Stimulated activated CD4-positive, alpha-beta T cell treated with anti-CD3 and anti-CD28 coated beads, Interleukin-12 subunit alpha, Interleukin-12 subunit beta, amount 100 ng/mL, for 48 hours (primary cell): Measurements from ENCODE around the gene SMIM9.
"Not testable (repeated sequence)": the region's sequence is repeated elsewhere in the genome, so short reads cannot be mapped to it uniquely, and the experiment has no call there.

Experiments
- DNase-seq, 3 donors: peaks; one replicate each; pipeline ENCODE4 v3.0.0-alpha.2; 2020; ENCODE audit warnings: low read depth in 2 of 3, low spot score in 1 of 3

Gene SMIM9

DNA sequence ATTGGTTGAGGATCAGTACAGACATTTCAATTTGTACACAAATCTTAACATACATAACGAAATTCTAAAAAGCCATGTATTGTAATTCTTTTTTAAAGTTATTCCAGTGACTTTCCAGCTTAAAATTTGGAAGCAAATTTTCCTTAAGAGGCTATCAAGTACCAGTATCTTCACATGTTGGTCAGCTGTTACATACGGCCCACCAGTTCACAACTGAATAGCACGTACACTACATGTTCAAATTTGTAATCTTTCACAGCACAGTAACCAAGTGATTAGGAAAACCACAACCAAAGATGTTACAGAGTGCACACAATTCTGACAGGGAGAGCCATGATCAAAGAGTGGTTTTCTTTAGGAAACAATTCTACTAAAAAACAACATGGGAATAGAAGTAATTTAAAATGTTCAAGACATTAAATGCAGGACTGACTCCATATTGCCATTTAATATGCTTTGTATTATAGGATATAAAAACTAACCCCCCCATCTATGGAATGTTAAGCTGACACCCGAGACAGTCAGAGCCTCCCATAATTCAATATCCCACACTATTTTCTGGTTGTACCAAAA, 18.1 kb downstream of the SMIM9 start:
- DNase-seq: not testable (repeated sequence)

DNA sequence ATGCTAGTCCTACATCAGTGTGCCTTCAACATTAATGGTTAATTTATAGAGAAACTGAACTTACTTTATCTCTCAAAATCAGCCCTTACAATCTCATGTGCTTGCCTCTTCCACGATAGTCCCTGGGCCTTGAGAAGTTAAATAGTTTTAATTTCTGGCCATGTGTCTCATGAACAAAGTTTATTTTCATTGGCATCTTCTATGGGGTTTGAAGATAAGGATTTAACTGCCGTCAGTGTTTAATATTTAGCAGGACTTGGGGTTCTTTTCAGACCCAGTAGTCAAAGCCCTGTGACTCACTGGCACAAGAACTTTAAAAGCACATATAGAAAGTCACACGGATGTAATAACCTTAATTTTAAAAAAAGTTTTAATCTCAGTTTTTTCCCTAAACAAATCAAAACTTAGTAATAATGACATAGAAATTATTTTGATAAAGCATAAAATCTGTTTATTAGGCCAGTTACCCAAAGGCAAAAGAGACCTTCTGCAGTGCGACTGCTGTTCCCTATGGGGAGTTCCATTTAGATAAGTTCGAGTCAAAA, 19.1 kb downstream of the SMIM9 start:
- DNase-seq: no peak

DNA sequence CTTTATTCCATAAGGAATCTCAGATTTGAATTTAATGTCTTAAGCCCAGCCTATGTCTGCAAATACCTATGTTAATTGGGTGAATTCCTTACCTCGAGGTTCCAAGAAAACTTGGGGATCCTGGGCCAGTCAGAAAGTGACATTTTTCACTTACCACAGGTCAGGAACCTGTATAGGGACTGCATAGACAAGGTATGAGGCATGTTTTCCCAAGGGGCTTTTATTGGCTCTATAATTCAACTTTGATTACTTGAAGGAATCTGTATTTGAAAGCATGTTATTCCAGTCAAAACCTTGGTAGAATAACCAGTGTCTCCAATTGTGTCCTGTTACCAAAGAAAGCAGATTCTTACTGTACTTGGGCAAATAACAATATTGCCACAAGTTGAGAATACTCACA, 20.7 kb downstream of the SMIM9 start:
- DNase-seq: no peak

DNA sequence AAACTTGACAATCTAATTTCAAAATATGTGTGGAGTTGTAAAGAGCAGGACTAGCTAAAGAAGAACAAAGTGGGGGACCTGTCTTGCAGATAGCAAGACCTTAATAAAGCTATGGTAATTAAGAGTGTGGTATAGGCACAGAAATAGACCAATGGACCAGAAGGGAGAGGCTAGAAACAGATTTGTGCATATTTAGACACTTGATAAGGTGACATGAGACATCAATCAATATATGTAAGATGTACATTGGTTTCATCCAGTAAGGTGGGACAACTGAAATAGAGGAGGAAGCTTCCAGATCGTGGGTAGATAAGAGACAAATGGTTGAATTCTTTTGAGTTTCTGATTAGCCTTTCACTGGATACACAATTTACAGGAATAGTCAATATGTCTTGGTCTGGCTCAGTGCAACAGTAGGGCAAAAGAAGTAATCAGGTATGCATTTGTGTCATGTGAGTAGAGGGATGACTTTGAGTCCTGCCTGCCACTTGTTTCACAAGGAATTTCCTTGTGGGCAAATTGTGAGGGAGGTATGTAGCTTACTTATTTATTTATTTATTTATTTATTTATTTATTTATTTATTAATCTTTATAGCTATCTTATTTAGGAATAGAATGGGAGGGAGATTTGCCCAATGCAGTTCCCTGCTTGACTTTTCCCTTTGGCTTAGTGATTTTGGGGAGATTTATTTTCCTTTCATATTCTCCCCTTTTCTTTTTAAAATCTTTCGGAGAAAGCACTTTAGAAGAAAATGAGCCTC, 21.9 kb downstream of the SMIM9 start:
- DNase-seq: no peak

DNA sequence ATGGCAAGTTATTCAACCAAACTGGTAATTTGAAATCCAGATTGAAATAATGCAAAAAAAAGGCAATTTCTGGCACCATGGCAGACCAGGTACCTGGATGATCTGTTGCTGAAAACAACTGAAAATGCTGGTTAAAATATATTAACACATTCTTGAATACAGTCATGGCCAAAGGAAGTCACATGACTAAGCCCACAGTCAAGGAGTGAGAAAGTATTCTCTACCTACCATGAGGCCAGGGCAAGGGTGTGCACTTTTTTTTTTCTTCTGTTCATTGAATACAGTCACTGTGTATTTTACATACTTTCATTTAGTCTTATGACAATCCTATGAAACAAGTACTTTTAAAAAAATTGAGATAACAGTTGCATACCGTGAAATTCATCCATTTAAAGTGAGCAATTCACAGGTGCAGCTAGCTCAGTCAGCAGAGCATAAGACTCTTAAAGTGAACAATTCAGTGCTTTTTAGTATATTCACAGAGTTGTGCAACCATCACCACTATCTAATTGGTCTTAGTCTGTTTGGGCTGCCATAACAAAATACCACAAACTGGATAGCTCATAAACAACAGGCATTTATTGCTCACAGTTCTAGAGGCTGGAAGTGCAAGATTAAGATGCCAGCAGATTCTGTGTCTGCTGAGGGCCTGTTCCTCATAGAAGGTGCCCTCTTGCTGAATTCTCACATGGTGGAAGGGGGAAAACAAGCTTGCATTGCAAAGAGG, 24.4 kb downstream of the SMIM9 start:
- DNase-seq: no peak

DNA sequence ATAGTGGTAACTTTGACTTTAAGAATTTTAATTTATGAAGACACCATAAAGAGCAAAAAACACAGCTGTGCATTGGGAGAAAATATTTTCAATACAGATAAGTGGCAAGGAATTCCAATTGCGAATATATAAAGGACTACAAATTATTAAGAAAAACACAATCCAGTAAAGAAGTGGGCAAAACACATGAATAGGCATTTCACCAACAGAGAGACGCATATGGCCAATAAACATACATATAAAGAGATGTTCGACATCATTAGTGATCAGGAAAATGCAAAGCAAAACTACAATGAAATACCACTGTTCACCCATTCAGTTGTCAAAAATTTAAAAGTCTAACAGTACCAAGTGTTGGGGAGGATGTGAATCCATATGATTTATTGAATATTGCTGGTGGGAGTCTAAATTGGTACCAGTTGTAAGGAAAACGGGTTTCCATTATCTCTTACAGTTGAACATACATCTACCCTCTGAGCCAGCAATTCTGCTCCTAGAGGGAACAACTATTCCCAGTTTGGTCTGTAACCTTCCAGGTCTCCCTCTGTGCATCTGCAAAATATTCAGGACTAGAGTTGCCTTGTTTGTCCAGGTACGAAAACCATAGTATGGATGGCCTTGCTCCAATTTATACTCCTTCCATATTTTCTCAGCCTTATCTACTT, 27.5 kb downstream of the SMIM9 start:
- no peak for DNase-seq

DNA sequence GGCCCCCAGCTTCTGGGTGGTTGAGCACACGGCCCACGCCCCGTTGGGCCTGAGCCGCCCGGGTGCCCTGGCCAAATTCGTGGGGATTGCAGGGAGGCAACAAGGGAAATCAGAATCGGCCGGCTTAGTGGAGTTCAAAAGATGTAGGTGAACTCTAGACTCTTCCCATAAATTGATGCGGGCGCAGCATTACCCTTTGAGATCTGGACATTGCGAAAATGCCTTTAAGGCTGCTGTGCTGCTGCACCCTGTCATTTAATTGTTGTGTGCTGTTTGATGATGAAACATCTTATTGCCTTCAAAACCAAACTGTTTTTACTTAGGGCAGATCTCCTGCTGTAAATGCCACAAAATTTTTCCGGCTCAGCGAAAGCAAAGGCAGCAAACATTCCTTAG, 28.8 kb downstream of the SMIM9 start:
- no peak for DNase-seq

DNA sequence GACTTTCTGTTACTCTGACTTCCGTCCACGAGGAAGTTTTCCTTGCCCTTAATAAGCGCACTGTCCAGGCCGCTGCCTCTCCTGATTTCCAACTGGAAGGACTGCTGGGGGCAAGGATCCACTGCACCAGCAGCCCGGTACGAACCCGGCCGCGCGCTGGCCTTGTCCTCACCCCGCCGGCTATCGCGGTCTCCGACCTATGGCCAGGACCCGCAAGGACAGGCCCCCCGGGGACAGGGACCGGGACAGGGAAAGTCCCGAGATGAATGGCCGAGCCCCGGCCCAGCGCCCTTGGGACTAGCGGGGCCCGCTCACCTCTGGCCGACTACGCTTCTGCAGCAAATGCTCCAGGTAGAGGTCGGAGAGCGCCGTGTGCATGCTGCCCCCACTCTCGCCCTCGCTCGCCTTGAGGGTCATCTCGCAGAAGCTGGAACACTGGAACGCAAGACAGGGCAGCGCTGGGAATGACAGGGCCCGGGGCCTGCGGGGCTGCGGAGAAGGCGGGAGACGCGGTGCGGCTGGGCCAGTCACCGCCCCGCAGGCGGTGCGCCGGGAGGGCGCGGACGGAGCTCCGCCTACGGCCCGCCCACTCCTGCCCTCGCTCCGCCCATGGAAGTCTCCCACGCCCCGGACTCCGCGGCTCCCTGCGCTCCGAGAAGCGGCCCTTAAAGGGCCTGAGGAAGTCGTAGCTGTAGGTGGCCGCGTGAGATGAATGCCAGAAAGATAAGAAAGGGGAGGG, 29.3 kb downstream of the SMIM9 start, which contains the start of gene MPP1:
MPP1 (minus strand) TSS at position 529 of the 739 bp plus-strand sequence; CDS start at position 417, 112 bp downstream.
- peak; percentile 40 to 60 (median 59) for DNase-seq

DNA sequence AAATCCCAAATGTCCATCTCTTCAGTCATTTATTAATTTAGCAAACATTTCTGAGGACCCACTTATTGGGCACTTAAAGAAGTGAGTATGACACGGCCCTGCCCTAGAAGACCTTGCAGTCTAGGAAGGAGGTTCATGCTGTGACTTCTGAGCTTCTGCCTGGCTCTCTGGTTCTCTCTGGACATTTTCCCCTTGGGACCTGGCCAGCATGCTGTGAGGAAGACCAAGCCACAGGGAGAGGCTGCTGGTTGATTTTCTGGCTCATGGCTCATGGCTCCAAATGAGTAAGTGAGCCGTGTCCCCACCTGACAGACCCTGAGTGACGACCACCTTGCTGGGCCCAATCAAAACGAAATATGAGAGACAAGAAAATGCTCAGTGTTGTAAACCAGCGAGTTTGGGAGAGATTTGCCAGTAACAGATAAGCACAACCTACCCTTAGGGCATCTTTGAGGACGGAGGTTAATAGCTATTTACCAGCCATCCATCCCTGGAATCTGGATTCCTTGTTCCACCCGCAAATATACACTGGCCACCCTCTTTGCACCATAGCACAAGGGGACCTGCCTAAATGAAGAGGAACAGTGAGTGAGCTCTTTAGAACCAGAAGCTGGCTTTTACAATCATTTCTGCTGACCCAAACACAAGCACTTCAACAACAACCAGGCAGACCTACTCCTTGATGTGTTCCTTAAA, 30.1 kb downstream of the SMIM9 start:
- no peak for DNase-seq

DNA sequence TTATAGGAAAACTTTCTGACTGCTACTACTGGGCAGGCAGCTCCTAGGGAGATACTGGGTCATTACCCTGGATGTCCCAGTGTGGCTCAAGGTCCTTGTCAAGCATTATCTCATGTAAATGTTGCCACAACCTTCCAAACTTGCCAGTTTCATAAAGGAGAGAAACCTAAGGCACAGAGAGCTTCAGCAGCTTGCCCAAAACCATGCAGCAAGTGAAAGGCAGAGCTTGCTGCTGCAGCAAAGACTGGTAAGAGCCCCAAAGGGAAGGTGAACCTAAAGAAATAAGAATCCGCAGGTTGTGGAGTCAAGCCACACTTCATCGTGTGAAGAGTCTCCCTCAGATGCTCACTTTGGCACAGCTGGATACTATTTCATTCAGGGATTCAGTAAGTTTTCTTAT, 31.5 kb downstream of the SMIM9 start:
- DNase-seq: no peak

DNA sequence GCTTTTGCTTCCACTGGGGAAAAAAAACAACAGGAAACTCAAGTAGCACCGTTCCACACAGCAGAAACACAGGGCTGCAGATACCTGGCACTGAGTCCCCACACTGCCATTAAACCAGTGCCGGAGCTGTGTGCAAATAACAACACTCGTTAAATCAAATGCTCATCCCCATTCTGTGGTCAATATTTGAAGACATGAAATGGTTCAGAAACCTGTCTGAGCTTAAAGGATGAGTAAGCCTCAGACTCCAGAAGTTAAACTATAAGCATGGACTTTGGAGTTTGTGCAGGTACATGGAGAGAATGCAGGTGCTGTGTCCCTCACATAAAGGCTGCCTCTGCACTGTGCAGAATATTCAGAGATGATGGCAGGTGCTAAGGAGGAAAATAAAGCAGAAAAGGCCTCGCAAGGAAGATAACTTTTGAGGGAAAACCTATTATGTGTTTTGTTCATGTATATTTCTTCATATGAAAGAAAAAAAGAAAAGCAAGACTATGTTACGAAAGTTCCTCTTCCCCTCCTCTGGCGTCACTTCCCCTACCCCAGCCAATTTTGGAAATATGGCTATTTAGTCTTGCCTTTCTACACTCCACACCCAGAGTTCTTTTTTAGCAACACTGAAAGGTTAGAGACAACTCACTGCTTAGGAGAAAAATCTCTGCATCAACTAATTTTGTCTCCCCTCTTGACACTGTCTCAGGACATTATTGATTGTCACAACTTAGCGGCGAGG, 33.8 kb downstream of the SMIM9 start:
- no peak for DNase-seq

DNA sequence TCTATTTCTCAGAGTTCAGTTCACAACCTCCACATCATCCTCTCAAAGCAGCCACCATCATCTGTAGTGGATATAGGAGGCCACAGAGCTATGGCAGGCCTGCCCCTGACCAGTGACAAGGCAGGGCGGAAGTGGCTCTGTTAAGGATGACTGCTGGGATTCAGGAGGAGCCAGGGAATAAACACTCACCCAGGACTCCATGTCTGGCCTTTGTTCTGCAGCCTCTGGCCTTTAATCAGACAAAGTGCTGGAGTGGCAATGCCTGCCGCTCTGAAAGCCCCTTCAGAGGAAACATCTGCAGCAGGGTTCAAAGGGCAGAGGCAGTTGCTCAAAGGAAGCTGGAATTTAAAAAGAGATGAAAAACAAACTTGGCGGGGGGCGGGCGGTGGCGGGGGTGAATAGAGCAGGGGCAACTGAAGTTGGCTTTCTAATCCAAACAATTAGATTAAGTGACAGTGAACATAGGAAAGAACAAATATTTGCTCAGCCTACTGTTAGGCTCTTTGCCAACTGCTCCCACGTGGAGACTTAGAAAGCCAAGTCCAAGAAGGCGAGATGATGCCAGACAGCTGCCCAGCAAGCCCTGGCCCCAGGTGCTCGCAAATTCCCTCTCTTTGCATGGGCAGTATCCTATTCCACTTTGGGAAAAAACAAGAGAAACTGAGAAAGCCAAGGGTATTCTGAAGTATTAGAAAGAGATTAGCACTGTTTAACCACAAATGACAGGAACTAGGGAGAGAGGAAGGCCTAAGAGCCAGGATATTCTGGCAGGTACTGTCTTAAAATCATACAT, 34.7 kb downstream of the SMIM9 start:
- no peak for DNase-seq

DNA sequence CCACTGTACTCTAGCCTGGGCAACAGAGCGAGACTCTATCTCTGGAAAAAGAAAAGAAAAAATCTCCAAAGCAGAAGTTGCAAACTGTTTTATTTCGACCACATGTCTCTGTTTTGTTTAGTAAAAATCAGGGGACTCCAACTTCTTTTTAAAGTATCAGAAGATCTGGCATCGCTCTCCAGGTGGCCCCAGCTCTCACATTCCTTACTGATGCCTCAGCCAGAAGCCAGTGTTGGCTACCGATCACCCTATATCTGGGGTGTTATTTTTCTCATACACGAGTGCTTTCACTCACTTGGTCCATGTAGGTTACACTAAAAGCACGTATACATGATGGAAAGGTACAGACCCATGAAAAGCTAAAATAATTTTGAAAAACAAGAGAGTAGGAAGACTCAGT, 37.5 kb downstream of the SMIM9 start:
- DNase-seq: no peak

DNA sequence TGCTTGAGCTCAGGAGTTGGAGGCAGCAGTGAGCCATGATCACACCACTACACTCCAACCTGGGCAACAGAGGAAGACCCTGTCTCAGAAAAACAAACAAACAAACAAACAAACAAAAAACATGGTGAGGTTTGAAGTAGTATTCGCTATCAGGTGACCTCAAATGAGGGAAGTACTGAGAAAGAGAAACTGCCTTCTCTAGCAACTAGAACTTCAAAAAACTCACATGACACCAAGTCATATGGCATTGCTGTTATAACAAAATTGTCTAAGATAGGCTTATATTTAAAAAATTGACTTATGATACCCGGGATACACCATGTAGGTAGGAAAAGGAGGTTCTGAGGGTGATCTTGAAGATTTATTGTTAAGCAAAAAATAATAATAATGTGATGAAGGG, 39.4 kb downstream of the SMIM9 start:
- DNase-seq: no peak

DNA sequence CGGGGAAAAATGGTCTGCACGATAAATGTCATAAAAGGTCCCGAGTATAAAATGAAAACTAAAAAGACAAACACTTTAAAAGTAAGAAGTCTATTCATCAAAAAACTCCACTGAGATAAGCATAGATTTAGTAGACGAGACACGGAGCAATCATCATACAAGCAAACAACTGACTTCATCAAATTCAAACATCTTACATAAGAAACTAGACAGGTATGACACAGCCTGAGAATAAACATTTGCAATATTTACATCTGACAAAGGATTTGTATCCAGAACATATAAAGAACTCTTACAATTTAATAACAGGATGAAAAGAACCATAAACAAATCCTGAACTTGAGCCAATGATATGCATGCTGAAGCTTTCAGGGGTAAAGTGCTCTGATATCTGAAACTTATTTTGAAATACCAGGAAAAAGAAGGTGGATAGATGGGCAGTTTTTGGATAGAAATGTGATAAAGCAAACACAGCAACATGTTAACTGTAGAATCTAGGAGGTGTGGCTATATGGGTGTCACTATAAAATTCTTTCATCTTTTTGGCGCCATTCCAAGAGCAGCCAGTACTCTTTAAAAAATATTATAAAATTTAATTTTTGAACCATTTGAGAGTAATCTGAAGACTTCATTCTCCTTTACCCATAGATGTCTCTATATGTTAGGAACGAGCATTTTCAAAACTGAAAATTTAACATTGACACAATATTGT, 41.2 kb downstream of the SMIM9 start:
- DNase-seq: no peak

DNA sequence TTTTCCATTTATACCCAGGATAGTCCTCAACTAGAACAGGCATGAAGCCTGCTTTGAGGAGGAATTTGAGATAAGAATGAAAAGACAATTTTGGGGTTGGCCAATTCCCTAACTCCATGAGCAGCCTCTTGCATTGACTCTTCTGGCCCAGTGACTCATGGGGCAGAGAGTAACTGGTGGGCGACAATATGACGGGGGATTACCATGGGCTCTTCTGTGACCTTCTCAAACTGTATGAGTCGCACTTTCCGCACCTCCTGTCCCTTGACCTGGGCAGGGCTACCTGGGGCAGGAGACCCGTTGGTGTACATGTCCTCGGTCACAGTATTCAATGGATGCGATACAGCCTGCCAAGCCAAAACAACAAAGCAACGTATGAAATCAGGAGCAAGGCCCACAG, 42.5 kb downstream of the SMIM9 start:
- DNase-seq: no peak

DNA sequence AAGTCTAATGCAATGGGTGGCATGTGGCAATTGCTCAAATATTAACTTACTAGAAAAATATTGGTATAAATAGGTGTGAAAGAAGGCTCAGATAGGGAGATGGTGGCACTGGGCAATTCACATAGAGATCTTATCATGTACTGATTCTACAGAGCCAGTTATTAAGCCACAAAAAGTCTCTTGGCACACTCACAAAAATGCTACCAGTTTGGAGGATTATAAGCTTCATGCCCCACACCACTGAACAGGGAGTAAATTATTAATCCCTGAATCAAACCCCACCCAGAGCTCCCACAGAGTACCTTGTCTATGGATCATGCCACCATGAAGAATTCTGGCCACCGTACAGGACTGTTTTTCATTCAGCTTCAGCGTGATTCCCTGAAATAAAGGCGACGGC, 43.0 kb downstream of the SMIM9 start:
- no peak for DNase-seq

DNA sequence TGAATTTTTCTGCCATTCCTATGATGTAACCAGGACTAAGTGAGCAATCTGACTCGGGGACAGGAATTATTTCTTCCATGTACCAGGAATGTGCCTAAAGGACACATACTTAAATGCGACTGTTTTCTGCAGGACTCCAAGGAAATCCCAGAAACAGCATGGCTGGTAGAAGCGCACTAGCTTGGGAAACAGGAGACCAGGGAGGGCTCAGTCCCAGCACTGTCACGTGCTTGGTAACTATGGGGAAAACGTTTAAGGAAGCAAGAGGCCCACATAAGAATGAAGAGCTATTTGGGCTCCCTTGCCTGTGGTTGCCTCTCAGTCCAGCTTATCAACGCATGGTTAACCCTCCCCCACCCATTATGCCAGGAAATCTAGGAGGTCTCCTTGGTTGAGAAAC, 48.7 kb downstream of the SMIM9 start:
- no peak for DNase-seq
